Osteoblast (primary cell): ENCODE data around the gene EHD4. TPM values are rescaled to one million over a fixed set of nuclear protein-coding genes. Genes with fewer than 3 reads are reported as not detected.
A peak's percentile ranks its signal among the peaks of the same experiment; 100 is the strongest.

Source experiments
- DNase-seq: peaks from one replicate; pipeline ENCODE4 v3.0.0; 2011; ENCODE audit warnings: low spot score, mixed read lengths; ENCODE audit not compliant: insufficient read length; ENCODE audit errors: missing footprints
- H2AFZ ChIP-seq: 2 replicates; pipeline ENCODE4 v1.6.0; 2011; ENCODE audit warnings: mild to moderate bottlenecking, low read length
- H3K27ac ChIP-seq: 2 replicates; pipeline ENCODE4 v1.5.1; 2011; ENCODE audit warnings: mild to moderate bottlenecking, low read depth, low read length, moderate library complexity
- H3K27me3 ChIP-seq: 2 replicates; pipeline ENCODE4 v1.6.0; 2012; ENCODE audit warnings: mild to moderate bottlenecking, control low read depth, inconsistent platforms, low read length, moderate library complexity; ENCODE audit not compliant: insufficient read depth
- H3K36me3 ChIP-seq: 2 replicates; pipeline ENCODE4 v1.5.1; 2011; ENCODE audit warnings: mild to moderate bottlenecking, low read length, control low read depth, moderate library complexity; ENCODE audit not compliant: insufficient read depth
- H3K4me1 ChIP-seq: 2 replicates; pipeline ENCODE4 v1.5.1; 2011; ENCODE audit warnings: mild to moderate bottlenecking, low read length, control low read depth, moderate library complexity; ENCODE audit not compliant: insufficient read depth
- H3K4me2 ChIP-seq: 2 replicates; pipeline ENCODE4 v1.6.0; 2011; ENCODE audit warnings: mild to moderate bottlenecking, low read length; ENCODE audit not compliant: insufficient read depth
- H3K4me3 ChIP-seq: fragments of 200-600 bp; sonication (generic); 3 replicates; pipeline ENCODE4 v1.5.1; 2012; ENCODE audit warnings: mild to moderate bottlenecking, low read length, inconsistent platforms; ENCODE audit not compliant: insufficient read depth
- H3K79me2 ChIP-seq: 2 replicates; pipeline ENCODE4 v1.6.0; 2012; ENCODE audit warnings: mild to moderate bottlenecking, low read length, control low read depth, inconsistent platforms; ENCODE audit not compliant: insufficient read depth
- H3K9me3 ChIP-seq: 2 replicates; pipeline ENCODE4 v1.5.1; 2011; ENCODE audit warnings: low read depth, low read length, control low read depth
- H4K20me1 ChIP-seq: 2 replicates; pipeline ENCODE4 v1.6.0; 2012; ENCODE audit warnings: mild to moderate bottlenecking, low read length, control low read depth; ENCODE audit not compliant: insufficient read depth
- total RNA-seq: library from RNA; depleted of rRNA; stranded (reverse); fragments of >200 nt; gene quantifications from 2 replicates; pipeline ENCODE4 v1.2.3, GENCODE V29; 2012
- TF ChIP-seq, protein P1 (sequence below): IDR thresholded peaks from 2 replicates; pipeline ENCODE4 v1.5.1; 2011; ENCODE audit warnings: mild to moderate bottlenecking, low read depth, low read length, moderate library complexity; ENCODE audit errors: extremely low read depth

EHD4 gene
- total RNA-seq, 1 donor: 15.9 TPM

DNA sequence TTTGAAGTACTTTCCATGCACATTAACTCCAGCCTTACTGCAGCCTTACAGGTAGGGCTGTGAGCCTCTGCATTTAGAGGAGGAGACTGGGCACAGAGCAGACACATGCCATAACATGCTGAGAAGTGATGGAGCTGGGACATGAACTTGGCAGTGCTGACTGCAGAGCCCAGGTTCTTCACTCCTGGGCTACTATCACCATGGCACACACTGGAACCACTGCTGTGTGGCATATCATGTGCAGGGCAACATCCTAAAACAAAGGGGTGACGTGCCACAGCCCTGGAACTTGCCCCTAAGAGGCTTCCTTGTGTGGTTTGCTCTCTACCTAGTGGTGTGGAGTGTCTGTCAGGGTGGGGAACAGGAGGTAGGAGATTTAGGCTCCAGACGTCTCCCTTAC lies 25.4 kb downstream of the EHD4 start:
- Histone ChIP-seq H3K27ac (no peak overlapping the region), H4K20me1 (no peaks in the 10 kb centered on the region), H3K79me2 (peaks cover 38% of the 10 kb centered on the region), H3K27me3 (no peaks in the 10 kb centered on the region), H3K36me3 (peaks cover 6% of the 10 kb centered on the region), H3K9me3 (no peaks in the 10 kb centered on the region), H3K4me3 (no peak overlapping the region), H3K4me2 (no peak overlapping the region), H2AFZ (no peak overlapping the region), H3K4me1 (peaks cover 35% of the 10 kb centered on the region)
- TF ChIP-seq, protein P1, sequence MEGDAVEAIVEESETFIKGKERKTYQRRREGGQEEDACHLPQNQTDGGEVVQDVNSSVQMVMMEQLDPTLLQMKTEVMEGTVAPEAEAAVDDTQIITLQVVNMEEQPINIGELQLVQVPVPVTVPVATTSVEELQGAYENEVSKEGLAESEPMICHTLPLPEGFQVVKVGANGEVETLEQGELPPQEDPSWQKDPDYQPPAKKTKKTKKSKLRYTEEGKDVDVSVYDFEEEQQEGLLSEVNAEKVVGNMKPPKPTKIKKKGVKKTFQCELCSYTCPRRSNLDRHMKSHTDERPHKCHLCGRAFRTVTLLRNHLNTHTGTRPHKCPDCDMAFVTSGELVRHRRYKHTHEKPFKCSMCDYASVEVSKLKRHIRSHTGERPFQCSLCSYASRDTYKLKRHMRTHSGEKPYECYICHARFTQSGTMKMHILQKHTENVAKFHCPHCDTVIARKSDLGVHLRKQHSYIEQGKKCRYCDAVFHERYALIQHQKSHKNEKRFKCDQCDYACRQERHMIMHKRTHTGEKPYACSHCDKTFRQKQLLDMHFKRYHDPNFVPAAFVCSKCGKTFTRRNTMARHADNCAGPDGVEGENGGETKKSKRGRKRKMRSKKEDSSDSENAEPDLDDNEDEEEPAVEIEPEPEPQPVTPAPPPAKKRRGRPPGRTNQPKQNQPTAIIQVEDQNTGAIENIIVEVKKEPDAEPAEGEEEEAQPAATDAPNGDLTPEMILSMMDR: no peak
- DNase-seq: no peak

DNA sequence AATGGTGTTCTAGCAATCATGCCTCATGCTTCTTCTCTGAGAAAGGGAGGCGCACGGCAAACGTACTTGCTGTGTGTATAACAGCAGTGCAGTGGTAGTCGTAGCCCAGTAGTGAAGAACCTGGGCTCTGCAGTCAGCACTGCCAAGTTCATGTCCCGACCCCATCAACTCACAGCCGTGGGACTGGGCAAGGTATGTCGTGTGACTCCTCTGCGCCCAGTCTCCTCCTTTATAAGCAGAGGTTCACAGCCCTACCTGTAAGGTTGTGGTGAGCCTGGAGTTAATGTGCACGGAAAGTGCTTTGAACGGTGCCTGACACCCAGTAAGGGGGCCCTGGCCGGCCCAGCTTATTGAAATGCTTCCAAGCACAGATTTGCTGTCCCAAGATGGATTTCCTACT lies 26.6 kb downstream of the EHD4 start:
- no peak overlapping the region for H3K4me2 ChIP-seq
- no peak overlapping the region for H3K27ac ChIP-seq

GRCh38 chr15:41945221-41945620 lies 27.1 kb downstream of the EHD4 start:
- Histone ChIP-seq H3K4me2 (no peak overlapping the region), H4K20me1 (no peaks in the 10 kb centered on the region), H3K4me3 (no peak overlapping the region), H3K36me3 (peaks cover 4% of the 10 kb centered on the region), H3K9me3 (no peaks in the 10 kb centered on the region), H3K79me2 (peaks cover 40% of the 10 kb centered on the region), H3K27ac (peak overlapping the region; percentile 67), H3K4me1 (peaks cover 45% of the 10 kb centered on the region), H3K27me3 (no peaks in the 10 kb centered on the region), H2AFZ (no peak overlapping the region)
- TF ChIP-seq, protein P1: no peak
- DNase-seq: no peak

More for the DNA sequence above, 26.6 kb downstream of the EHD4 start:
- no peaks in the 10 kb centered on the region for H4K20me1 ChIP-seq
- H3K9me3 ChIP-seq: no peaks in the 10 kb centered on the region
- no peaks in the 10 kb centered on the region for H3K27me3 ChIP-seq
- peaks cover 41% of the 10 kb centered on the region for H3K4me1 ChIP-seq
- H3K4me3 ChIP-seq: no peak overlapping the region
- H2AFZ ChIP-seq: no peak overlapping the region
- H3K79me2 ChIP-seq: peaks cover 42% of the 10 kb centered on the region
- TF ChIP-seq, protein P1: no peak
- no peak for DNase-seq
- H3K36me3 ChIP-seq: peaks cover 4% of the 10 kb centered on the region

DNA sequence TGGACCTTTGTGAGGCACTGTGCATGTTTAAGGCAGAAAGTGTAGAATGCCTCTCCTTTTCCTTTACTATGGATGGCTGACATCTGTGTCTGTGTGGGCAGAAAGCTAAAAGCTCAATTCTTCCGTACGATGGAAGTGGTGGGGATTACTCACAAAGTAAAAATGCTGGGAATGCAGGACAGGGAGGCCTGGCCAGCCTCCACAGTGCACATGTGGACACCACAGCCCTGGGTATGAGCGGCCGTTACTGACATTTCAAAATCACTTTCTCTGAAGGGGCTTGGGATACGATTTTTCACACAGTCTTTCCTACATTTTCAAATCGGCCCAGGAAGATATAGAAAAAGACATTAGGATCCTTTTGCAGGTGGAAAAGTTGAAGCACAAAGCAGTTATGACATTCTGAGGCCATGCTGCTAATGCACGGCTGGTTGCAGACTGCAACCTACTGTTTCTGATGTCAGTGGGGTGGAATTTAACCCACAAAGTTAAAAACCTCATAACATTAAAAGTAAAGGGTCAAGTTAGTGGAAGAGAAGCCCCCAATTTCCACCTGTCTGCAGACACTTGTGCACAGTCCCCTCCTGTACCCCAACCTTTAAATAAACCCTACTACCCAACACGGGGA lies 27.9 kb downstream of the EHD4 start:
- Histone ChIP-seq H3K4me1 (peaks cover 40% of the 10 kb centered on the region), H3K4me3 (peak overlapping the region; percentile 39)

More for the DNA sequence above, 27.9 kb downstream of the EHD4 start:
- Histone ChIP-seq H4K20me1 (no peaks in the 10 kb centered on the region), H3K36me3 (peaks cover 8% of the 10 kb centered on the region), H2AFZ (no peak overlapping the region), H3K9me3 (no peaks in the 10 kb centered on the region), H3K79me2 (peaks cover 40% of the 10 kb centered on the region), H3K4me2 (peak overlapping the region; percentile 76), H3K27me3 (no peaks in the 10 kb centered on the region), H3K27ac (peak overlapping the region; percentile 67)
- peak; percentile 90 for DNase-seq
- TF ChIP-seq, protein P1: no peak
